ENCODE data around the gene PRND.

GRCh38 chr20:4694076-4694475, 27.6 kb upstream of the PRND start:
- no peak for TF ChIP-seq EZH2phosphoT487 (IDR thresholded peaks at IDR 0.05; ENCODE audit: insufficient read depth, low read depth)
- TF ChIP-seq EZH2 (IDR thresholded peaks at IDR 0.05; ENCODE audit: insufficient read depth, poor library complexity, severe bottlenecking): no peak
